EL (cell line): ENCODE results near the gene CLTRN.

Experiments used
- DNase-seq: peaks from one replicate; pipeline ENCODE4 v3.0.0-alpha.2; 2016

The CLTRN gene

GRCh38 chrX:15646543-15646942 lies 18.1 kb downstream of the CLTRN start:
- DNase-seq: no peak

GRCh38 chrX:15646031-15646430 lies 18.6 kb downstream of the CLTRN start:
- no peak for DNase-seq

- DNase-seq: no peak
These were observed 19.3 kb downstream of the CLTRN start for GRCh38 chrX:15645266-15645665.

- no peak for DNase-seq
These were observed 20.1 kb downstream of the CLTRN start for GRCh38 chrX:15644560-15644872.

- no peak for DNase-seq
These were observed 20.6 kb downstream of the CLTRN start for GRCh38 chrX:15643786-15644559.

GRCh38 chrX:15631637-15632036 lies 33.0 kb downstream of the CLTRN start:
- no peak for DNase-seq

GRCh38 chrX:15623054-15623453 lies 41.6 kb downstream of the CLTRN start:
- no peak for DNase-seq

- DNase-seq: peak; percentile 2
These were observed 45.4 kb downstream of the CLTRN start for GRCh38 chrX:15619053-15619755.

- DNase-seq: no peak
These were observed 47.5 kb downstream of the CLTRN start for GRCh38 chrX:15617111-15617510.

GRCh38 chrX:15616531-15616930 lies 48.1 kb downstream of the CLTRN start:
- DNase-seq: no peak

GRCh38 chrX:15607067-15607466 lies 57.5 kb downstream of the CLTRN start:
- no peak for DNase-seq

- no peak for DNase-seq
These were observed 58.5 kb downstream of the CLTRN start for GRCh38 chrX:15606136-15606535.

- no peak for DNase-seq
These were observed 59.4 kb downstream of the CLTRN start for GRCh38 chrX:15605226-15605625.

GRCh38 chrX:15602761-15603160 lies 61.8 kb downstream of the CLTRN start:
- no peak for DNase-seq

- no peak for DNase-seq
These were observed 62.7 kb downstream of the CLTRN start for GRCh38 chrX:15601932-15602331.

GRCh38 chrX:15600745-15601144 lies 63.9 kb downstream of the CLTRN start, which contains the start of gene ACE2:
ACE2 (minus strand) TSS chrX:15600960; CDS start chrX:15600911, 49 bp downstream.
- DNase-seq: no peak

GRCh38 chrX:15600049-15600448 lies 64.6 kb downstream of the CLTRN start:
- DNase-seq: no peak

GRCh38 chrX:15599461-15599860 lies 65.1 kb downstream of the CLTRN start:
- DNase-seq: no peak

GRCh38 chrX:15598026-15598425 lies 66.6 kb downstream of the CLTRN start:
- DNase-seq: no peak

GRCh38 chrX:15594371-15594770 lies 70.2 kb downstream of the CLTRN start:
- no peak for DNase-seq

- DNase-seq: no peak
These were observed 84.5 kb downstream of the CLTRN start for GRCh38 chrX:15579778-15580747.
